GM18508 (cell line): Measurements from ENCODE around the gene XPO6.

Source experiments
- ATAC-seq: cut with Tn5 transposase; IDR thresholded peaks from one replicate; pipeline ENCODE4 v1.9.1; 2021; ENCODE audit warnings: moderate number of reproducible peaks; ENCODE audit not compliant: insufficient read depth, unreplicated experiment

Gene XPO6

GRCh38 chr16:28158136-28158535, 53.6 kb downstream of the XPO6 start:
- no peak for ATAC-seq

- ATAC-seq: no peak
Measured at GRCh38 chr16:28156056-28156680, 55.6 kb downstream of the XPO6 start.

GRCh38 chr16:28155293-28155692, 56.5 kb downstream of the XPO6 start:
- ATAC-seq: no peak

DNA sequence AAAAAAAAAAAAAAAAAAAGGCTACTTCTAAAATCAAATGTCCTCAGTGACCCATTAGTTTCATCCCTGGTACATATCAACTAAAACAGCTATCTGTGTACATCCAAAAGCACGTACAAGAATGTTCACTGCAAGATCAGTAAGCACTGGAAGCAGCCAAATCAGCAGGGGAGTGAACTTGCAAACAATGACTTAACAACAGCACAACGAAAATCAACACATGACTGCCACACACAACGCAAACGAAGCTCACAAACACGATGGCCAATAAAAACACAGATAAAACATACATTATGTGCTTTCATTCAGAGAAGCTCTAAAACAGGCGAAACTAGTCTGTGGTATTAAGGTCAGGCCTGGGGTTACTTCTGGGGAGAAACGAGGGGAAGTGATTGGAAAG, 60.6 kb downstream of the XPO6 start:
- no peak for ATAC-seq

- ATAC-seq: no peak
Measured at GRCh38 chr16:28149011-28149888, 62.5 kb downstream of the XPO6 start.

- no peak for ATAC-seq
Measured at GRCh38 chr16:28146536-28146935, 65.2 kb downstream of the XPO6 start.

DNA sequence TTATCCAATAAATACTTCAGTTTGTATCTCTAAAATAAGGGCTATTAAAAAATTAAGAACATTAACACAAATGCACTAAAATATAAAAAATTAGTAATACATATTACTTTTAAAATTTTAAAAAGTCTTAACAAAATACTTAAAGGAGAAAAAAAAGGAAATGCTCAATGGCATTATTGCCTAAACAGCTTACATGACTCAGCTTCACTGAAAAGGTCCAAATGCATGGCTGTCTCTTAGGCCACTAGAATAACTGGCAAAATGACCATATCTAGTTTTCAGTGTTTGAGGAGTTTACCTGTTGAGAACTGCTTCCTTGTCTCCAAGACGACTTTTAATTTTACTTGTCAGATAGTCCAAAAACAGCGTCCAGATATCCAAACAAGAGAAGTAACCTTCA, 66.0 kb downstream of the XPO6 start:
- no peak for ATAC-seq

- ATAC-seq: no peak
Measured at GRCh38 chr16:28140788-28141618, 70.8 kb downstream of the XPO6 start.

DNA sequence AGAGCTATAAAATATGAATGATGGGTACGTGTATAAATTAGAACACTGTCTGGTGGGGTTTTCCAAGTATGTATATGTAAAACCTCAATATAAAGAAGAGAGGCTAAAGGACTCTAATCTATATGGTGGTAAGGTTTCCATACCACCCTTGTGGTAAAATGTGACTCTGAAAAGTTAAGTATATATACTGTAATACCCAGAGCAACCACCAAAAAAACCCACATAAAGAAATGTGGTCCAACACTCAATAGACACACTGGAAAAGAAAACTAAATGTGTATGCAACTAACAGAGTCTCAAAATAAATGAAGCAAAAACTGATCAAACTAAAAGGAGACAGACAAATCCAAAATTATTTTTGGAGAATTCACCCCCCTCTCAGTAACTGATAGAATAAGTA, 72.2 kb downstream of the XPO6 start:
- ATAC-seq: no peak

- ATAC-seq: no peak
Measured at GRCh38 chr16:28136751-28137434, 74.9 kb downstream of the XPO6 start.

GRCh38 chr16:28133666-28134065, 78.1 kb downstream of the XPO6 start:
- ATAC-seq: no peak

GRCh38 chr16:28131743-28132393, 79.9 kb downstream of the XPO6 start:
- no peak for ATAC-seq

- no peak for ATAC-seq
Measured at GRCh38 chr16:28131181-28131580, 80.6 kb downstream of the XPO6 start.

- ATAC-seq: no peak
Measured at GRCh38 chr16:28130099-28131088, 81.4 kb downstream of the XPO6 start.

GRCh38 chr16:28126684-28127620, 84.8 kb downstream of the XPO6 start:
- no peak for ATAC-seq

DNA sequence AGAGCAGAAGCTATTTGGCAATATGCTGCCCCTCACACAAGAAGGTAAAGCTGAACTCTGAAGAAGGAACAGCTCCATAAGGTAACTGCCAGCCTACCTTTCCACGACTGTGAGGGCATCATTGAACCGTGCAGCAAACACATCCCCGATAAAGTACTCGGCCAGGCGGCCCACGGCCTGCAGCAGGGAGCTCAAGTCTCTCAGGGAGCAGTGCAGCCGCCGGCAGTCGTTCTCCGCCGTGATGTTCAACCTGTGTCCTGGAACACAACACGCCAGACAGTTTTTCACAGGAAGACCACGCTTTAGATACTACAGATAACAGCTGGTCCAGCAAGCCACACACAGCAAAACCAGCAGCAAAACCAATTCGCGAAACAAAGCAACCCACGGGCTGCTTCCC, 86.2 kb downstream of the XPO6 start:
- no peak for ATAC-seq

GRCh38 chr16:28121527-28121926, 90.2 kb downstream of the XPO6 start:
- ATAC-seq: no peak

GRCh38 chr16:28120754-28121153, 91.0 kb downstream of the XPO6 start:
- ATAC-seq: no peak
